Activated CD8-positive, alpha-beta memory T cell treated with anti-CD3 and anti-CD28 coated beads, Interleukin-2, amount 50 U/mL, for 4 hours (primary cell): ENCODE data around the gene IDH3B.

Experiments
- DNase-seq: peaks from one replicate; pipeline ENCODE4 v3.0.0-alpha.2; 2020

Gene IDH3B

GRCh38 chr20:2655331-2656116, 8.5 kb downstream of the IDH3B start:
- no peak for DNase-seq

GRCh38 chr20:2654831-2655230, 9.2 kb downstream of the IDH3B start:
- DNase-seq: no peak

- no peak for DNase-seq
Observed at GRCh38 chr20:2654384-2654822, 9.6 kb downstream of the IDH3B start.

GRCh38 chr20:2653556-2654383, 10.2 kb downstream of the IDH3B start:
- DNase-seq: no peak

GRCh38 chr20:2652724-2653555, 11.1 kb downstream of the IDH3B start:
- no peak for DNase-seq

GRCh38 chr20:2651772-2652723, 12.0 kb downstream of the IDH3B start, which contains the start of gene NOP56:
NOP56 (plus strand) TSS chr20:2652632; CDS start chr20:2652661, 29 bp downstream.
- DNase-seq: peak; percentile 94

GRCh38 chr20:2643708-2644107, 20.3 kb downstream of the IDH3B start:
- no peak for DNase-seq

- DNase-seq: no peak
Observed at GRCh38 chr20:2640899-2641298, 23.1 kb downstream of the IDH3B start.

GRCh38 chr20:2640260-2640659, 23.8 kb downstream of the IDH3B start:
- no peak for DNase-seq

GRCh38 chr20:2637246-2637645, 26.8 kb downstream of the IDH3B start:
- DNase-seq: no peak

- no peak for DNase-seq
Observed at GRCh38 chr20:2633381-2633780, 30.6 kb downstream of the IDH3B start.

GRCh38 chr20:2631228-2631627, 32.8 kb downstream of the IDH3B start:
- no peak for DNase-seq

- no peak for DNase-seq
Observed at GRCh38 chr20:2626853-2627541, 37.0 kb downstream of the IDH3B start.

GRCh38 chr20:2625062-2625461, 39.0 kb downstream of the IDH3B start:
- no peak for DNase-seq

- no peak for DNase-seq
Observed at GRCh38 chr20:2624190-2624589, 39.8 kb downstream of the IDH3B start.

- DNase-seq: no peak
Observed at GRCh38 chr20:2619961-2620595, 43.9 kb downstream of the IDH3B start.

- DNase-seq: no peak
Observed at GRCh38 chr20:2619337-2619736, 44.7 kb downstream of the IDH3B start.

- no peak for DNase-seq
Observed at GRCh38 chr20:2618815-2619214, 45.2 kb downstream of the IDH3B start.

GRCh38 chr20:2617099-2617714, 46.8 kb downstream of the IDH3B start:
- DNase-seq: no peak

- DNase-seq: no peak
Observed at GRCh38 chr20:2616634-2617033, 47.4 kb downstream of the IDH3B start.
